ENCODE results near the gene CEP63.

CEP63 gene

GRCh38 chr3:134600685-134601463, 115.0 kb downstream of the CEP63 start:
- no peak overlapping the region for H3K4me3 ChIP-seq (ENCODE audit: extremely low read depth, insufficient read depth, low read length, poor library complexity, severe bottlenecking)
- no peak overlapping the region for H3K27ac ChIP-seq (ENCODE audit: low read depth, low read length, severe bottlenecking)
- 9 to 16% methylated on average over 17 to 31 of the region's 31 CpGs for WGBS, 2 experiments (ENCODE audit: insufficient coverage in 2 of 2)
- peaks cover 13% of the 10 kb centered on the region for H3K4me1 ChIP-seq (ENCODE audit: control insufficient read depth, insufficient read depth, low read length, poor library complexity, severe bottlenecking)
- H3K9me3 ChIP-seq (ENCODE audit: control insufficient read depth, low read length) = no peaks in the 10 kb centered on the region
- H3K36me3 ChIP-seq (ENCODE audit: control insufficient read depth, insufficient read depth, low read length) = no peaks in the 10 kb centered on the region

GRCh38 chr3:134601539-134602439, 115.9 kb downstream of the CEP63 start:
- H3K36me3 ChIP-seq (ENCODE audit: control insufficient read depth, insufficient read depth, low read length) = no peaks in the 10 kb centered on the region
- H3K9me3 ChIP-seq (ENCODE audit: control insufficient read depth, low read length) = no peaks in the 10 kb centered on the region
- no peak overlapping the region for H3K27ac ChIP-seq (ENCODE audit: low read depth, low read length, severe bottlenecking)
- 61 to 64% methylated on average over 14 to 18 of the region's 19 CpGs for WGBS, 2 experiments (ENCODE audit: insufficient coverage in 2 of 2)
- peaks cover 13% of the 10 kb centered on the region for H3K4me1 ChIP-seq (ENCODE audit: control insufficient read depth, insufficient read depth, low read length, poor library complexity, severe bottlenecking)
- H3K4me3 ChIP-seq (ENCODE audit: extremely low read depth, insufficient read depth, low read length, poor library complexity, severe bottlenecking) = no peak overlapping the region

GRCh38 chr3:134602440-134602814, 116.6 kb downstream of the CEP63 start:
- H3K4me1 ChIP-seq (ENCODE audit: control insufficient read depth, insufficient read depth, low read length, poor library complexity, severe bottlenecking) = peaks cover 13% of the 10 kb centered on the region
- no peak overlapping the region for H3K27ac ChIP-seq (ENCODE audit: low read depth, low read length, severe bottlenecking)
- 64 to 70% methylated on average over 6 of the region's 6 CpGs for WGBS, 2 experiments (ENCODE audit: insufficient coverage in 2 of 2)
- no peak overlapping the region for H3K4me3 ChIP-seq (ENCODE audit: extremely low read depth, insufficient read depth, low read length, poor library complexity, severe bottlenecking)
- no peaks in the 10 kb centered on the region for H3K36me3 ChIP-seq (ENCODE audit: control insufficient read depth, insufficient read depth, low read length)
- no peaks in the 10 kb centered on the region for H3K9me3 ChIP-seq (ENCODE audit: control insufficient read depth, low read length)

- no peaks in the 10 kb centered on the region for H3K36me3 ChIP-seq (ENCODE audit: control insufficient read depth, insufficient read depth, low read length)
- H3K4me3 ChIP-seq (ENCODE audit: extremely low read depth, insufficient read depth, low read length, poor library complexity, severe bottlenecking) = no peak overlapping the region
- H3K9me3 ChIP-seq (ENCODE audit: control insufficient read depth, low read length) = no peaks in the 10 kb centered on the region
- no peak overlapping the region for H3K27ac ChIP-seq (ENCODE audit: low read depth, low read length, severe bottlenecking)
- 75 to 81% methylated on average over 2 to 4 of the region's 4 CpGs for WGBS, 2 experiments (ENCODE audit: insufficient coverage in 2 of 2)
- H3K4me1 ChIP-seq (ENCODE audit: control insufficient read depth, insufficient read depth, low read length, poor library complexity, severe bottlenecking) = peaks cover 13% of the 10 kb centered on the region
Observed at GRCh38 chr3:134603480-134603879, 117.6 kb downstream of the CEP63 start.

GRCh38 chr3:134603956-134604355, 118.1 kb downstream of the CEP63 start:
- peaks cover 13% of the 10 kb centered on the region for H3K4me1 ChIP-seq (ENCODE audit: control insufficient read depth, insufficient read depth, low read length, poor library complexity, severe bottlenecking)
- no peak overlapping the region for H3K27ac ChIP-seq (ENCODE audit: low read depth, low read length, severe bottlenecking)
- no peaks in the 10 kb centered on the region for H3K36me3 ChIP-seq (ENCODE audit: control insufficient read depth, insufficient read depth, low read length)
- WGBS, 2 experiments (ENCODE audit: insufficient coverage in 2 of 2) = 91 to 96% methylated on average over 9 to 13 of the region's 13 CpGs
- H3K4me3 ChIP-seq (ENCODE audit: extremely low read depth, insufficient read depth, low read length, poor library complexity, severe bottlenecking) = no peak overlapping the region
- H3K9me3 ChIP-seq (ENCODE audit: control insufficient read depth, low read length) = no peaks in the 10 kb centered on the region

- H3K9me3 ChIP-seq (ENCODE audit: control insufficient read depth, low read length) = no peaks in the 10 kb centered on the region
- H3K27ac ChIP-seq (ENCODE audit: low read depth, low read length, severe bottlenecking) = no peak overlapping the region
- peaks cover 13% of the 10 kb centered on the region for H3K4me1 ChIP-seq (ENCODE audit: control insufficient read depth, insufficient read depth, low read length, poor library complexity, severe bottlenecking)
- 90 to 96% methylated on average over 4 to 6 of the region's 6 CpGs for WGBS, 2 experiments (ENCODE audit: insufficient coverage in 2 of 2)
- no peaks in the 10 kb centered on the region for H3K36me3 ChIP-seq (ENCODE audit: control insufficient read depth, insufficient read depth, low read length)
- H3K4me3 ChIP-seq (ENCODE audit: extremely low read depth, insufficient read depth, low read length, poor library complexity, severe bottlenecking) = no peak overlapping the region
Observed at GRCh38 chr3:134605556-134605955, 119.7 kb downstream of the CEP63 start.

GRCh38 chr3:134606033-134607025, 120.5 kb downstream of the CEP63 start:
- Histone ChIP-seq H3K9me3 (ENCODE audit: control insufficient read depth, low read length) (no peaks in the 10 kb centered on the region), H3K4me1 (ENCODE audit: control insufficient read depth, insufficient read depth, low read length, poor library complexity, severe bottlenecking) (peaks cover 13% of the 10 kb centered on the region), H3K4me3 (ENCODE audit: extremely low read depth, insufficient read depth, low read length, poor library complexity, severe bottlenecking) (no peak overlapping the region), H3K36me3 (ENCODE audit: control insufficient read depth, insufficient read depth, low read length) (no peaks in the 10 kb centered on the region), H3K27ac (ENCODE audit: low read depth, low read length, severe bottlenecking) (no peak overlapping the region)
- 76 to 84% methylated on average over 7 to 8 of the region's 12 CpGs for whole genome bisulfite sequencing, 2 experiments (ENCODE audit: insufficient coverage in 2 of 2)

GRCh38 chr3:134607054-134608022, 121.5 kb downstream of the CEP63 start:
- H3K27ac ChIP-seq (ENCODE audit: low read depth, low read length, severe bottlenecking) = no peak overlapping the region
- H3K4me3 ChIP-seq (ENCODE audit: extremely low read depth, insufficient read depth, low read length, poor library complexity, severe bottlenecking) = no peak overlapping the region
- no peaks in the 10 kb centered on the region for H3K36me3 ChIP-seq (ENCODE audit: control insufficient read depth, insufficient read depth, low read length)
- peaks cover 6% of the 10 kb centered on the region for H3K4me1 ChIP-seq (ENCODE audit: control insufficient read depth, insufficient read depth, low read length, poor library complexity, severe bottlenecking)
- 85% methylated on average over 13 of the region's 13 CpGs for WGBS, 2 experiments (ENCODE audit: insufficient coverage in 2 of 2)
- no peaks in the 10 kb centered on the region for H3K9me3 ChIP-seq (ENCODE audit: control insufficient read depth, low read length)

- Histone ChIP-seq H3K4me1 (ENCODE audit: control insufficient read depth, insufficient read depth, low read length, poor library complexity, severe bottlenecking) (no peaks in the 10 kb centered on the region), H3K9me3 (ENCODE audit: control insufficient read depth, low read length) (no peaks in the 10 kb centered on the region), H3K4me3 (ENCODE audit: extremely low read depth, insufficient read depth, low read length, poor library complexity, severe bottlenecking) (no peak overlapping the region), H3K36me3 (ENCODE audit: control insufficient read depth, insufficient read depth, low read length) (no peaks in the 10 kb centered on the region), H3K27ac (ENCODE audit: low read depth, low read length, severe bottlenecking) (no peak overlapping the region)
- WGBS, 2 experiments (ENCODE audit: insufficient coverage in 2 of 2) = 97 to 98% methylated on average over 6 of the region's 6 CpGs
Observed at GRCh38 chr3:134608023-134608770, 122.3 kb downstream of the CEP63 start.
